ENCODE measurements around the gene KLHL33. TPM values are rescaled to one million over a fixed set of nuclear protein-coding genes. Genes with fewer than 3 reads are reported as not detected.

Gene KLHL33
- total and polyA plus RNA-seq, 4 donors: 0.03 to 0.51 (median 0.16) TPM

DNA sequence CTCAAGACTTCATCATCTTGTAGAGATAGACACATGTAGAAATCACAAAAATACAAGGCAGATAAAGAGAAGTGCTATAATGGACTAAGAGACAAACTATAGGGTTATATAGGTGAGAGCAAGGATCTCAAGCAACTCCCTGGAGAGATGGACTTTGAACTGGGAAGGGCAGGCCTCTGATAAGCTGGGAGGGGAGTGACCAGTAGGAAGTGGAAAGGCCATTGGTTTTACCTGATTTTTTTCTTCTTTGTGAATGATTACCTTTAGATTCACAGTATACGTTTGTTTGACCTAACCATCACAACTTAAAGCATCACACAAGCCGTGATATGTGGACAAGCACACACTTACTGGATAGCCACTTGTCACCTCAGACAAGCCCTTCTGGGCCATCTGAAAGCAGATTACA is 17.5 kb downstream of the KLHL33 start:
- H3K27me3 ChIP-seq (ENCODE audit: control insufficient read depth in 3 of 3, insufficient read depth in 3 of 3, low read length in 2 of 3): no peaks in the 10 kb centered on the region
- TF ChIP-seq, protein P1, sequence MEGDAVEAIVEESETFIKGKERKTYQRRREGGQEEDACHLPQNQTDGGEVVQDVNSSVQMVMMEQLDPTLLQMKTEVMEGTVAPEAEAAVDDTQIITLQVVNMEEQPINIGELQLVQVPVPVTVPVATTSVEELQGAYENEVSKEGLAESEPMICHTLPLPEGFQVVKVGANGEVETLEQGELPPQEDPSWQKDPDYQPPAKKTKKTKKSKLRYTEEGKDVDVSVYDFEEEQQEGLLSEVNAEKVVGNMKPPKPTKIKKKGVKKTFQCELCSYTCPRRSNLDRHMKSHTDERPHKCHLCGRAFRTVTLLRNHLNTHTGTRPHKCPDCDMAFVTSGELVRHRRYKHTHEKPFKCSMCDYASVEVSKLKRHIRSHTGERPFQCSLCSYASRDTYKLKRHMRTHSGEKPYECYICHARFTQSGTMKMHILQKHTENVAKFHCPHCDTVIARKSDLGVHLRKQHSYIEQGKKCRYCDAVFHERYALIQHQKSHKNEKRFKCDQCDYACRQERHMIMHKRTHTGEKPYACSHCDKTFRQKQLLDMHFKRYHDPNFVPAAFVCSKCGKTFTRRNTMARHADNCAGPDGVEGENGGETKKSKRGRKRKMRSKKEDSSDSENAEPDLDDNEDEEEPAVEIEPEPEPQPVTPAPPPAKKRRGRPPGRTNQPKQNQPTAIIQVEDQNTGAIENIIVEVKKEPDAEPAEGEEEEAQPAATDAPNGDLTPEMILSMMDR (IDR thresholded peaks at IDR 0.05; ENCODE audit: control extremely low read depth, extremely low read depth): no peak
- no peaks in the 10 kb centered on the region for H3K9me3 ChIP-seq (ENCODE audit: control insufficient read depth in 4 of 4, insufficient read depth in 3 of 4, low read length in 3 of 4)
- H3K27ac ChIP-seq (ENCODE audit: low read depth in 1 of 2, low read length in 1 of 2): no peak overlapping the region
- DNase-seq (no peak), ATAC-seq (ENCODE audit: insufficient read depth, low FRiP score) (no peak)
- WGBS, 2 donors: 91 to 92% methylated on average over 2 of the region's 2 CpGs
- H3K4me3 ChIP-seq: no peak overlapping the region
- no peaks in the 10 kb centered on the region for H3K36me3 ChIP-seq (ENCODE audit: control insufficient read depth in 4 of 4, insufficient read depth in 4 of 4, low read length in 4 of 4)
- H3K9ac ChIP-seq (ENCODE audit: insufficient read depth in 1 of 2, low read length in 2 of 2): no peak overlapping the region
- H3K4me1 ChIP-seq (ENCODE audit: control insufficient read depth in 5 of 5, insufficient read depth in 5 of 5, low read length in 5 of 5): peaks cover 0 to 6% (median 5%) of the 10 kb centered on the region in 5 donors

DNA sequence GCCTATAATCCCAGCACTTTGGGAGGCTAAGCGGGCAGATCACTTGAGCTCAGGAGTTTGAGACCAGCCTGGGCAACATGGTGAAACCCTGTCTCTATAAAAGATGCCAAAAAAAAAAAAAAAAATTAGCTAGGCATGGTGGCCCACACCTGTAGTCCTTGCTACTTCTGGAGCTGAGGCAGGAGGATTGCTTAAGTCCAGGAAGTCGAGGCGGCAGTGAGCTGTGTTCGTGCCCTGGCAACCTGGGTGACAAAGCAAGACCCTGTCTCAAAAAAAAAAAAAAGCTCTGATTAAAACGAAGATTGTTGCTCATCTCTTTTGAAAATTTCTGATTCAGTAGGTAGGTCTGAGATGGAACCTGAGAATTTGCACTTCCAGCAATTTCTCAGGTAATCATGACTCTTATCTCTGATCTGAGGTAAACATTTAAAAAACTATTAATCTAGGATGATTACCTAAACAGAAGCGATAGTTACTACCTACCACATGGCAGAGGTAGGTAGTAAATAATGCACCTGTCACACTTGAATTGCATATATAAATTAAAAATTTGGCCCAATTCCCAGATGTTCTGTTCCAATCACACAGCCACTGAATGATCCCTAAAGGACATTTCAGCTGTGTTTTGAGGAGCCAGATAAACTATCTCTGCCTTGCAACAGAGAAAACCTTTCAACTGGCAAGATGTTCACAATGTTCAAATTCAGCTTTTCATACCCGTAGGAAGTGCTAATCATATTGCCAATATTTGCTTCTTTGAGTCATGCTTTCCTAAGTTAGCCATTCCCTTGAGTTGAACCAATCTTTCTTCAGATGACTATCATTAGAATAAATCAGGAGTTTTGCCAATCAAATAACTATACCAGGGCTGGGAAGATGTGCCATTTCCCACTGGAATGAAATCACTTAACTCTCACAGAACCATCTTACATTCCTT is 18.4 kb downstream of the KLHL33 start:
- Histone ChIP-seq H3K36me3 (ENCODE audit: control insufficient read depth in 4 of 4, insufficient read depth in 4 of 4, low read length in 4 of 4) (no peaks in the 10 kb centered on the region), H3K4me3 (no peak overlapping the region), H3K9ac (ENCODE audit: insufficient read depth in 1 of 2, low read length in 2 of 2) (no peak overlapping the region), H3K27me3 (ENCODE audit: control insufficient read depth in 3 of 3, insufficient read depth in 3 of 3, low read length in 2 of 3) (no peaks in the 10 kb centered on the region), H3K9me3 (ENCODE audit: control insufficient read depth in 4 of 4, insufficient read depth in 3 of 4, low read length in 3 of 4) (no peaks in the 10 kb centered on the region), H3K4me1 (ENCODE audit: control insufficient read depth in 5 of 5, insufficient read depth in 5 of 5, low read length in 5 of 5) (peaks cover 0 to 7% (median 5%) of the 10 kb centered on the region in 5 donors), H3K27ac (ENCODE audit: low read depth in 1 of 2, low read length in 1 of 2) (no peak overlapping the region)
- TF ChIP-seq, protein P1 (IDR thresholded peaks at IDR 0.05; ENCODE audit: control extremely low read depth, extremely low read depth): no peak
- DNase-seq (no peak), ATAC-seq (ENCODE audit: insufficient read depth, low FRiP score) (no peak)
- WGBS, 2 donors: 48 to 74% methylated on average over 7 of the region's 7 CpGs

DNA sequence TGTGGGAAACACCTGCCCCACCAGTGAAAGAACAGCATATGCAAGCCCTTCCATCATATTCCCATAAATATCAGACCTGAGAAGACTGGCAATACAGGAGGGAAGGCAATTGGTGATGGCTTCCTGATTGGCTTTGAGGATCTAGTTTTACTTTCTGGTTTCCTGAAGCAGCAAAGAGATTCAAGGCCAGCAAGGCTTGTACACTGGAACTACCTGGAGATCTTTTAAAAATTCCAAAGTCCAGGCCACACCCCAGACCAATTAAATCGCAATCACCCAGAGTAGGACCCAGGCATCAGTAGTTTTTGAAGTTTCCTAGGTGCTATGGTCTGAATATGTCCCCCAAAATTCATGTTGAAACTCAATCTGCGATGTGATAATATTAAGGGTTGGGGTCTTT is 19.7 kb downstream of the KLHL33 start:
- 92 to 95% methylated on average over 2 of the region's 2 CpGs for WGBS, 2 donors
- TF ChIP-seq, protein P1 (IDR thresholded peaks at IDR 0.05; ENCODE audit: control extremely low read depth, extremely low read depth): no peak
- DNase-seq: no peak
- Histone ChIP-seq H3K9me3 (ENCODE audit: control insufficient read depth in 4 of 4, insufficient read depth in 3 of 4, low read length in 3 of 4) (no peaks in the 10 kb centered on the region), H3K36me3 (ENCODE audit: control insufficient read depth in 4 of 4, insufficient read depth in 4 of 4, low read length in 4 of 4) (no peaks in the 10 kb centered on the region), H3K27me3 (ENCODE audit: control insufficient read depth in 3 of 3, insufficient read depth in 3 of 3, low read length in 2 of 3) (no peaks in the 10 kb centered on the region), H3K9ac (ENCODE audit: insufficient read depth in 1 of 2, low read length in 2 of 2) (no peak overlapping the region), H3K27ac (ENCODE audit: low read depth in 1 of 2, low read length in 1 of 2) (no peak overlapping the region), H3K4me1 (ENCODE audit: control insufficient read depth in 5 of 5, insufficient read depth in 5 of 5, low read length in 5 of 5) (peaks cover 0 to 14% (median 5%) of the 10 kb centered on the region in 5 donors), H3K4me3 (no peak overlapping the region)
- ATAC-seq (ENCODE audit: insufficient read depth, low FRiP score): no peak

Measured in lung (tissue), 12 donors.